ENCODE measurements around the gene DOCK4.

DOCK4 gene

DNA sequence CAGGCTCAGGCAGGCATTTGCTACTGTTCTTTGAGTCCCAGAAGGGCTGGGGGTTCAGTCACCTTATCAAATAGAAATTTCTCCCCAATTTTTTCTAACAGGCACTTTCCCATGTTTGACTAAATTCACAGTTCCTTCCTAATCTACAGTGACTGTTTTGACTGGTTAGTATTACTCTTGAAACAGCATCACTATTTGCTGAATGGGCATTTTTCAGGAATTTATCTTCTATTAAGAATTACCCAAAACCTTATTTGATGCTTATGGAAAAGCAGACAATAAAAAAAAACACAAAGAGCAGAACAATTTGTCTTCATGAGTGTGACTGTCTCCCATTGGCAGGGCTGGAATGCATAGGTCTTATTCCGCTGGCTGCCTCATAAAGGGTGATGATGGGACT, 269.0 kb downstream of the DOCK4 start:
- in situ Hi-C loops (cut with MboI; ENCODE audit: low pct_unique_long_range_greater_than_20kb, low sequenced_read_pairs, unreplicated experiment), result no loop called here
- TF ChIP-seq, protein P1, sequence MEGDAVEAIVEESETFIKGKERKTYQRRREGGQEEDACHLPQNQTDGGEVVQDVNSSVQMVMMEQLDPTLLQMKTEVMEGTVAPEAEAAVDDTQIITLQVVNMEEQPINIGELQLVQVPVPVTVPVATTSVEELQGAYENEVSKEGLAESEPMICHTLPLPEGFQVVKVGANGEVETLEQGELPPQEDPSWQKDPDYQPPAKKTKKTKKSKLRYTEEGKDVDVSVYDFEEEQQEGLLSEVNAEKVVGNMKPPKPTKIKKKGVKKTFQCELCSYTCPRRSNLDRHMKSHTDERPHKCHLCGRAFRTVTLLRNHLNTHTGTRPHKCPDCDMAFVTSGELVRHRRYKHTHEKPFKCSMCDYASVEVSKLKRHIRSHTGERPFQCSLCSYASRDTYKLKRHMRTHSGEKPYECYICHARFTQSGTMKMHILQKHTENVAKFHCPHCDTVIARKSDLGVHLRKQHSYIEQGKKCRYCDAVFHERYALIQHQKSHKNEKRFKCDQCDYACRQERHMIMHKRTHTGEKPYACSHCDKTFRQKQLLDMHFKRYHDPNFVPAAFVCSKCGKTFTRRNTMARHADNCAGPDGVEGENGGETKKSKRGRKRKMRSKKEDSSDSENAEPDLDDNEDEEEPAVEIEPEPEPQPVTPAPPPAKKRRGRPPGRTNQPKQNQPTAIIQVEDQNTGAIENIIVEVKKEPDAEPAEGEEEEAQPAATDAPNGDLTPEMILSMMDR (IDR thresholded peaks at IDR 0.05; ENCODE audit: extremely low read depth, insufficient read depth, missing control alignments), result no peak
- no peak for DNase-seq (ENCODE audit: low spot score)

DNA sequence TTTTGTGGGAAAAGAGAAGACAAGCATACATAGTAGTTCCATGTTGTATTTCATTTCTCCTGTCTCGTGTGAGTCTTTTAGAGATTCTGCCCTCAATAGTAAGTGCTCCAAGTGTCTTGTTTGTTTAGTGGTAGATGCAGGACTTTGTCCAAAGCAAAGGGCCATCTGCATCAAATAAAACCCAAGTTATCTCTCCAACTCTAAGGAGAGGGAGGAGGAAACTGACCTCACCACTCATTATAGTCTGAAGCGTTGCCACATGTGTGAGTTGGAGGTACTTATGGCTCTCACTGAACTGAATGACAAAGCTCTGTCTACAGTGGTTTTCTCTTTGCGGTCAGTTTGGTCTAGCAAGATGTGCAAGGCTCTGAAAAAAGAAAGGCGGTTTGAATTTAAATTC, 272.6 kb downstream of the DOCK4 start:
- TF ChIP-seq, protein P1 (IDR thresholded peaks at IDR 0.05; ENCODE audit: extremely low read depth, insufficient read depth, missing control alignments), result no peak
- in situ Hi-C loops (cut with MboI; ENCODE audit: low pct_unique_long_range_greater_than_20kb, low sequenced_read_pairs, unreplicated experiment), result no loop called here
- no peak for DNase-seq (ENCODE audit: low spot score)

DNA sequence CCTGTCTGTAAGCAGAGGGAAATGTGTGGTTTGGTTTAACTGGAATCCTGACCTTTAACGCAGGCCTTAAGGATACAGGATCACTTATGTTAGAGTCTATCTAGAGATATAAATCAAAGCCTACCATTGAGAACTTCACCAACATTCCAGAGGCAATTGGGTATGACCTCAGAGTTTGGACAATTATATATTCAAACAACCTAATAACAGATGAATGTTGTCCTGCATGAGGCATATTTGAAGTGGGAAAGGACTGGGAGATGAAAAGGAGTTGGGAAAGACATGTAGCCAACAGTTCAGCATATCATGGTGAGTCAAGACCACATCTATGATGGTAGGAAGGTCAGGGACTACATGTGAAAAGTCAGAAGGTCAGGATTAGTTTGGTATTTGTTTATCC, 274.2 kb downstream of the DOCK4 start:
- no peak for DNase-seq (ENCODE audit: low spot score)
- in situ Hi-C loops (cut with MboI; ENCODE audit: low pct_unique_long_range_greater_than_20kb, low sequenced_read_pairs, unreplicated experiment), result no loop called here
- TF ChIP-seq, protein P1 (IDR thresholded peaks at IDR 0.05; ENCODE audit: extremely low read depth, insufficient read depth, missing control alignments), result no peak

DNA sequence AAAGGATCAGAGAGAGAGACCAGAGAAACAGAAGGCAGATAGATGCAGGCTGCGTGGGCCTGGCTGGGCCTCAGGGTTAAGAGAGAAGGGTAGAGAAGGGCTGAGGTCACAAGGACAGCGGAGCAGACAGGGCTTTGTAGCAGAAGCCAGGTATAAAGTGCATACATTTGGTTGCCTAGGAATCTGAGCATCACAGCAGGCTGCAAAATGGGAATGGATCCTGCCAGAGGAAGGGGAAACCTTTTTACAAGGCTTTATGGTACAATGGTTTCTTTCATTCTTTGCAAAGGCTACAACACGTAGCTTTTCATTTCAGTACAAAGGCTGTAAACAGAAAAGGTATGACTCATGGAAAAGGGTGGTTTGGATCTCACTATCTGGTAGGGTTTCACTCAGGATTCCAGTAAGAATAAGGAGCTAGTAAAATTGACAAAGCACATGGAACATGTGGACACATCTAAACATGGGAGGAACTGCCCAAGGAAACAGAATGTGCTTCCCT, 275.1 kb downstream of the DOCK4 start:
- no peak for DNase-seq (ENCODE audit: low spot score)
- TF ChIP-seq, protein P1 (IDR thresholded peaks at IDR 0.05; ENCODE audit: extremely low read depth, insufficient read depth, missing control alignments), result no peak
- in situ Hi-C loops (cut with MboI; ENCODE audit: low pct_unique_long_range_greater_than_20kb, low sequenced_read_pairs, unreplicated experiment), result no loop called here

DNA sequence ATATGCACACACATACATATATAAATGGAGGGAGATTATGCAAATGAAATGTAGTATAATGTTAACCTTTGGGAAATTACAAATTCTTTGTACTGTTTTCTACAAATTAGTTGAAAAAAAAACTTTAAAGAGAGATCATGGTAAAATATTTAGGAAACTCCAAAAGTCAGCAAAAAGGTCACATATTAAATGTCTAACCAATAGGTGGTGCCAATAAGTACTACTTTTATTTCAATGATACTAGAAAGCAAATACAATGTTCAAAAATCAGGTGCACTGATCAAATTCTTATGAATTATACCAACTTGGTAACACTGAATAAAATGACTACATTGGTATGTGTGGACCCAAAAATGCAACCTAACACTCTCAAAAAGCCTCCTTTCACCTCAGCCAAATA, 276.9 kb downstream of the DOCK4 start:
- no peak for DNase-seq (ENCODE audit: low spot score)
- TF ChIP-seq, protein P1 (IDR thresholded peaks at IDR 0.05; ENCODE audit: extremely low read depth, insufficient read depth, missing control alignments), result no peak
- in situ Hi-C loops (cut with MboI; ENCODE audit: low pct_unique_long_range_greater_than_20kb, low sequenced_read_pairs, unreplicated experiment), result no loop called here

DNA sequence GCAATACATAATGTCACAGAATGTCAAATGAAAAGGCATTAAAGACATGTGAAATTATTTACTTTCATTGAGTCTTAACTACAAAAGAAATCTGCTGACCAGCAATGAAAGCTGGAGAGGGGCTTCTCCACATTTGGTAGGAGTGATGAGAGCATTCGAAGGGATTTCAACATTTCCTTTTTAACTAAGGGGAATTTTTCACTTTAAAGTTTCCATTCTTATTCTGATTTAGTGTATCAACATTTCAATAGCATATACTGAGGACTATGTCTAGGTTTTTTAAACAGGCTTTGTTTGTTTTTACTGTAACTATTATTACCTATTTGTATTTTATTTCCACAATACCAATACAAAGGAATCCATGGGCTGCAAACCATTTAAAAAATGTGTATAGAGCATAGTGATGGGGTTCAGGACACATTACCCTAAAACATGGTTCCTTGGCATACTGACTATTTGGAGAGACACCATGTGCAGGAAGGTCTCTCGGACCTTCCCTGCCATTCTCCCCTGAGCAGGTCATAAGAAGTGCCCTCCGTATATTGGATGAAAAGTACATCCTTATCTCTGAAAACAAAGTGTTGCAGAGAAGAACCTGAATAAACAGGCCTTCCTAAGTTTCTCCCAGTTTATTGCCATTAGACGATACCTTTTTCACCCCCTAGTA, 278.7 kb downstream of the DOCK4 start:
- in situ Hi-C loops (cut with MboI; ENCODE audit: low pct_unique_long_range_greater_than_20kb, low sequenced_read_pairs, unreplicated experiment), result no loop called here
- no peak for DNase-seq (ENCODE audit: low spot score)

More for the DNA sequence above, 278.7 kb downstream of the DOCK4 start:
- TF ChIP-seq, protein P1 (IDR thresholded peaks at IDR 0.05; ENCODE audit: extremely low read depth, insufficient read depth, missing control alignments), result no peak

Data from GM13977 (cell line).